HG02852 (cell line): ENCODE data around the gene KLC3.

Source experiments
- ATAC-seq: cut with Tn5 transposase; IDR thresholded peaks from one replicate; pipeline ENCODE4 v1.9.1; 2021; ENCODE audit warnings: mild to moderate bottlenecking, moderate library complexity; ENCODE audit not compliant: unreplicated experiment

KLC3 gene

DNA sequence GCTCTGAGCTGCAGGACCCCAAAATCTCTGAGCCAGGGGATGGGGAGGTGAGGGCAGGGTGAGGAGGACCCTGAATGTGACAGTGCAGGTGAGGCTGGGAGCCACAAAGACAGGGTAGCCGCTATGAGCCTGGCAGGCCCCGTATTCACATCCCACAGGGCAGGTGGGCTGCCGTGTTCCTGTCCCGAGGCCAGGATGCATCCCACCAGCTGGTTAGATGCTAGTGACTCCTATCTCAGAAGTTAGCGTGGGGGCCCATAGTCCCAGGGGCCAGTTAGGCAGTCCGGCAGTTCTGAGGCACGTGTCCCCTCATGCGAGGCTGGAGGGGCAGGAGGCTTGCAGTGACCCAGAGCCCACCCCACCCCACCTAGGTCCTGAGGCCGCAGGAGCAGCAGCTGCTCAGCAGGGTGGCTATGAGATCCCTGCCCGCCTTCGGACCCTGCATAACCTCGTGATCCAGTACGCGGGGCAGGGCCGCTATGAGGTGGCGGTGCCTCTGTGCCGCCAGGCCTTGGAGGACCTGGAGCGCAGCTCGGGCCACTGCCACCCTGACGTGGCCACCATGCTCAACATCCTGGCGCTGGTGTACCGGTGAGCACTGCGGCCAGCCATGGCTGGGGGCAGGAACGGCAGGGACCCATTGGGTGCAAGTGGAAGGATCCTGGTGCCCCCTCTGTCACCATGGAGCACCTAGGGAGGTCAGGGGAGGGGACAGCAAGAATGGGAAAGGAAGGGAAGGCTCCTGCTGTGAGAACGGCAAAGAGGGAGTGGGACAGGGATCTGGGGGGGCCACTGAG lies 7.2 kb downstream of the KLC3 start:
- ATAC-seq: no peak

- ATAC-seq: no peak
Observed at GRCh38 chr19:45348367-45349125, 8.0 kb downstream of the KLC3 start.

DNA sequence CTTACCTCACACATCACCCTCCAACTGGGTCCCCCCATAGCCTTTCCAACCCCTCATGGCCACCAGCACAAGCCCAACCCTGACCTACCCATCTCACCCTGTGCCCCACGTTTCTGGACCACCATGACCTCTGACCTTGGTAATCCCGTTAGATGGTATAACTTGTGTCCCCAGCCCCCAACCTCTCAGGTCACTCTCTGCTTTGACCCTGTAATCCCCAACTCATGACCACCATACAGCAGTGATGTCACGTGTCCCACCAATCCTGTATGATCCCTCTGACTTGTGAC lies 8.5 kb downstream of the KLC3 start:
- ATAC-seq: no peak

GRCh38 chr19:45349430-45349941 lies 8.9 kb downstream of the KLC3 start:
- no peak for ATAC-seq

DNA sequence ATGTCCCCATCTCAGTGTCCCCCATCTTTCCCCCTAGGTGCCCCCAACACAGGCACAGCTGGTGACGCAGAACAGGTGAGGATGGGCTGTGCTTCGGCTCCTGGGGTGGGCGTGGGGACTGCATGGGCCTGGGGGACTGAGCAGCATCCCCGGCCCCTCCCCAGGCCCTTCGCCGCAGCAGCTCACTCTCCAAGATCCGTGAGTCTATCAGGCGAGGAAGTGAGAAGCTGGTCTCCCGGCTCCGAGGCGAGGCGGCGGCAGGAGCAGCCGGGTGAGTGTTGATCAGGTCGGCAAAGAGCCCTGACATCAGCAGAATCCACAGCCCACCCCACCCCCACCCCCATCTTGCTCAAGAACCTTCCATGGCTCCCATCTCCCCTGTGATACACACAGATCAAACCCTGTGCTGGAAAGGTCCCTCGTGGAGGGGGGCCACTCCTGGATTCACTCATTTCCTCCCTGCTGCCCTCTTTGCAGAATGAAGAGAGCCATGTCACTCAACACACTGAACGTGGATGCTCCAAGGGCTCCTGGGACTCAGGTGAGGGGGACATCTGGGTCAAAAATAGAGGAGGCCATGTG lies 10.0 kb downstream of the KLC3 start:
- ATAC-seq: no peak

GRCh38 chr19:45351401-45351952 lies 10.9 kb downstream of the KLC3 start:
- no peak for ATAC-seq

DNA sequence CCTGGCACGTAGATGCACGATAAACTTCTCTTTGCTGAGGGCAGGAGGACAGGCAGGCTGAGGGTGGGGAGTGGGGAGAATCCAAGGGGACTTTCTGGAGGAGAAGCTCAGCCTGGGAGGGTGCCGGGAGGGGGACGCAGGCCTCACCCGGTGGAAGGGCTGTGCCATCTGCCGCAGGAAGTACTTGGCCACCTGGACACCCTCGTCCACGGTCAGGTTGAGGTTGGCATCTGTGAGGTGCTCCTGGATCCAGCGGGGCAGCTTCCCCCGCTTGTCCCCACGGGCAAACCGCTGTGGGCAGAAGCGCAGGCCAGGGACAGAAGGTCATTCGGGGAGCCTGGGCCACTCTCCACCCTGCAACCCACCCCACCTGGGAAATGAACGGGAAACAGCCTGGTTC lies 11.5 kb downstream of the KLC3 start:
- ATAC-seq: no peak

GRCh38 chr19:45352471-45352870 lies 11.9 kb downstream of the KLC3 start:
- no peak for ATAC-seq

DNA sequence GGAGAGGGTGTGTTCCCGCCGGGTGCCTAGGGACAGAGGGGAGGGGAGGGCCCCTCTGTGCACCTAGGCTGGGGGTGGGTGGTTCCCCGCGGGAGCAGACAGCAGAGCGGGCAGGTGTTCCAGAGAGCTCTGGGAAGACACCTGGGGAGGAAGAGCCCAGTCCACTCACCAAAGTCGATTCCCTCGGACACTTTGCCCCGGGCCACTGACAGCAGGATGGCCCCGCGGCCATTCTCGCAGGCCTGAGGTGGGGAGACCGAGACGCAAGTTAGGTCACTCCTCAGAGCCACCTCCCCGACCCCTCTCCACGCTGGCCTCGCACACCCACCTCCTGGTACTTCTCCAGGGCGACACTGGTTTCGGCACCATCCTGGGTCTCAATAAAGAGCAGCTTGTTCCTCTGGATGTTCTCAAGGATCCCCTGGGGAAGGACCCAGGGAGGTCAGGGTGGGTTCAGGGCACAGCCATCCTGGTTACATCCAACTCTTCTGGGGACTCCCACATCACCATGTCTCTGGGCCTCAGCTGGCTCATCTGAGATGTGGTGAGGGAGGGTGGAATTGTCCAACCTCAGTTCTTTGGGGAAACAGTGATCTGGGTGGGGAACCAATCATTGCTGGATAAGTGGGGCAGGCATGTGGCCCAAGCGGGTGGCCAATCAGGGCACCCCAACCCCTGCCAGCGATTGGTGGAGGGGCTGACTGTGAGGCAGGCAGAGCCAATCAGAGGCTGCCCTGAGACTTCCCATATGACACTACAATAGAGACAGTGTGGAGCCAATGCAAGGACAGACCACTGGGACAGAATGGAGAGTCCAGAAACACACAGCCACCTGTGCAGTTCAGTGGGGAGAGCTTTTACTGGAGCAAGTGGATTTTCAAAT lies 12.6 kb downstream of the KLC3 start:
- ATAC-seq: no peak

DNA sequence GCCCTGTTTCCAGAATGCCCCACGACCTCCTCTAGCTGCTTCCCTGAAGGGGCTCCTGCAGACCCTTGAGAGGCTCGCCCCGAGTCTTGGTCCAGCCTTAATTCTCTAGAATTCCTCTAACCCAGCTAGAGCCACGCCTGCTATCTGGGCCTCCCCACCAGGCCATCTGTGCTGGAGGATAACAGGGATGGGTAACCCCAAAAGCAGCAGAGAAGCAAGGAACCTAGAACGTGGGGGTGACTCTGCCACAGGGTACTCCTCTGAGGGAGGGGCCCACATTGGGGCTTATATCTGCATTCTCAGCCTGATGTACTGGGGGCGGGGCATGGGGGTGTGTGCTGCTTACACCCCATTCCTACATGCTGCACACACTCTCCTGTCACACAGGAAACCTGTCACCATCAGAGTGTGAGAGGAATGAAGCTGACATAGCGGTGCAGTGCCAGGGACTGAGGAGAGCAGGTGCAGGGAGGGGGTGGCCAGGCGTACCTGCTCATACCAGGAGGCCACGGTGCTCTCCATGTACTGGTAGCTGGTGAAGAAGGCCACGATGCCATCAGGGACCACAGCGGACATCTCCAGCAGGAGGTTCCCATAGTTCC lies 13.8 kb downstream of the KLC3 start:
- no peak for ATAC-seq

DNA sequence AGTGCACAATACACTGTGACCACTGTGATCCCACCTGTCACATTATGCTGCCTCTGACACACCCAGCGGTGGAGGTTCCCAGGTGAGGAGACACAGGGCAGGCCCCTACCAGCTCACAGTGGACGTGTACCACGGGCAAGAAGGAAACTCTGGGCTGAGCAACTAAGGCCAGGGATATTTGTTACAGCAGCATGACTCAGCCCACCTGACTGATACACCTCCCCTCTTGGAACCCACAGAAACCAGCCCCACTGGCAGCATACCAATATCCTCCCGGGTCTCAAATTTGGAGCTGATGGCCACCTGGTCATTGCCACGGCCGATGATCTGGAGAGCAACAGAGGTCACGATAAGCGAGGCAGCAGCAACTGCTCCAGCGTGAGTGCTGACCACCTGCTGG lies 14.9 kb downstream of the KLC3 start:
- ATAC-seq: no peak

- ATAC-seq: no peak
Observed at GRCh38 chr19:45355910-45356309, 15.4 kb downstream of the KLC3 start.

DNA sequence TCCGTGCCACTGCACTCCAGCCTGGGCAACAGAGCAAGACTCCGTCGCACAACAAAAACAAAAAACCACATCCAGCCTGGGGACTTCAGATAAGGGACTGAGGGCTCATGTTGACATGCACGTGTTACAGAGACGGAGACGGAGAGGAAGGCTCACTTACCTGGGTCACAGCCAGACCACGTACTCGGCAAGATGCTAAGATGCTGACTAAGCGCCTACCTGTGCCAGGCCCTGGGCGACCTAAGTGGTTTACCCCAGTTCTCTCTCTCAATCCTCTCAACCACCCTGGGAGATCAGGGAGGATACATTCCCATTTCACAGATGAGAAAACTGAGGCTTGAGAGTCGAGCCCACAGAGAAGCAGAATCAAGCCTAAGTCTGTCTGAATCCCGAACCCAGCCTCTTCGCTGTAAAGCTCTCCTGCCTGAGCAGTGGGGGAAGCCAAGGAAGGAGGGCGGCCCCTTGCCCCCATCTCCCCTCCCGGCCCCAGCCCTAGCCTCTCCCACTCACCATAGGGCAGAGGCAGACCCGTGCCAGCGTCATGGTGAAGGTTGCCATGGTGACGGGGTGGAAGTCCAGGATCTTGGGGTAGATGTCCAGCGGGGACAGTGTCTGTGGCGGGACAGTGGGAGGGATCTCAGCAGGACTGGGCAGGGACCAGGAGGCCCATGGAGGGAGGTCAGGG lies 16.4 kb downstream of the KLC3 start:
- no peak for ATAC-seq

- ATAC-seq: no peak
Observed at GRCh38 chr19:45357445-45357783, 16.9 kb downstream of the KLC3 start.

- no peak for ATAC-seq
Observed at GRCh38 chr19:45358213-45358792, 17.8 kb downstream of the KLC3 start.

DNA sequence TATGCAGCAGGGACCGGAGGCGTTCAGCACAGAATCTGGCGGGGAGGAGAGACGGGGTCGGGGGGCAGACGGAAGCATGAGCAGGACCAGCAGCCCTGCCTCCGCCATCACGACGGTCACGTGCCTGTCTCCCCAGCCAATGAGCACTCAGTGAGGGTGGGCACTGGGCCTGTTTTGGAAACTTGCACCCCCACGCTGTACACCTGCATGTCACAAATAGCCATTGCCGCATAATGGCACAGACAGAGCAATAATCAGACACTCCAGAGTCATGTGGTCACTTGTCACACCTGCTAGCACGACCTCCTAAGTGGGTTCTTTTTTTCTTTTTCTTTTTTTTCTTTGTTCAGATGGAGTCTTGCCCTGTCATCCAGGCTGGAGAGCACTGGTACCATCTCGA lies 21.1 kb downstream of the KLC3 start:
- ATAC-seq: no peak

- no peak for ATAC-seq
Observed at GRCh38 chr19:45362291-45362690, 21.7 kb downstream of the KLC3 start.

DNA sequence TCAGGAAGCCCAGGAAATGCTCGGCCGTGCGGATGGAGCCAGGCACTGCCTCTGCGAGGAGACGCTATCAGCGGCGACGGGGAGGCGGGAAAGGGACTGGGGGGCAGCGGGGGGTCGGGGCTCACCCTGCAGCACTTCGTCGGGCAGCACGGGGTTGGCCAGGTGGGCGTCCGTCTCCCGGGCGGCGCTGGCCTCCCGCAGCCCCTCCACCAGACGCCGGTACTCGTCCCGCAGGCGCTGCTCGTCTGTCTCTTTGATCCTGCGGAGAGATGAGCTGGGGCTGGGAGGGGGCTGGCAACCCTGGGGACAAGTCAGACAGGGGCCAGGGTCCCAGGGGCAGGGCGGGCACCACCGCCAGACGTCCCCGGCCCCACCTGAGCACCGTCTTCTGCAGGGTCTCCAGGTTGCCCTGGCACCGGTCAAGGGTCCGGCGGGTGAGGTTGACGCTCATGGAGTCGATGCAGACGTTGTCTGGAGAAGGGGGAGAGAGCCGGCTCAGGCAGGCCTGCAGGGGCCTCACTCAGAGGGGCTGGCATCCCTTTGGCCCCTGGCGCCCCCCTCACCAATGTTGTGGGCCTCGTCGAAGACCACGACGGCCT lies 23.4 kb downstream of the KLC3 start:
- ATAC-seq: no peak

GRCh38 chr19:45364696-45365095 lies 24.1 kb downstream of the KLC3 start:
- no peak for ATAC-seq
